Mesothelial cell of epicardium (in vitro differentiated cells): Measurements from ENCODE around the gene ADAMTS17. TPM values are rescaled to one million over a fixed set of nuclear protein-coding genes. Genes with fewer than 3 reads are reported as not detected.

Experiments used
- DNase-seq, 2 experiments: peaks; one replicate each; pipeline ENCODE4 v3.0.0; 2021; ENCODE audit warnings: low spot score in 2 of 2; ENCODE audit not compliant: unreplicated experiment in 2 of 2
- H3K27ac Mint-ChIP-seq: 2 replicates; pipeline ENCODE4 v1.8.0; 2021; ENCODE audit warnings: mixed read lengths
- H3K27me3 Mint-ChIP-seq: 2 replicates; pipeline ENCODE4 v1.8.0; 2021; ENCODE audit warnings: low read depth, mixed read lengths
- H3K36me3 Mint-ChIP-seq: 2 replicates; pipeline ENCODE4 v1.8.0; 2021; ENCODE audit warnings: mixed read lengths
- H3K4me1 Mint-ChIP-seq: 2 replicates; pipeline ENCODE4 v1.8.0; 2021; ENCODE audit warnings: mixed read lengths
- H3K4me3 Mint-ChIP-seq: 2 replicates; pipeline ENCODE4 v1.8.0; 2021; ENCODE audit warnings: mild to moderate bottlenecking, moderate library complexity, mixed read lengths
- H3K9me3 Mint-ChIP-seq: 2 replicates; pipeline ENCODE4 v1.8.0; 2021; ENCODE audit warnings: mixed read lengths
- CTCF ChIP-seq: fragments of 200-600 bp; sonication (generic); IDR thresholded peaks from one replicate; pipeline ENCODE4 v1.5.0; 2021; ENCODE audit warnings: antibody characterized with exemption; ENCODE audit not compliant: unreplicated experiment
- total RNA-seq: library from RNA; stranded (reverse); gene quantifications from 3 replicates; pipeline ENCODE4 v1.2.1, GENCODE V29; 2021

The ADAMTS17 gene
- total RNA-seq, 1 donor from 2014 or later = 39.4 TPM

GRCh38 chr15:100373120-100373896, 31.5 kb upstream of the ADAMTS17 start:
- no peak for DNase-seq
- H3K36me3 Mint-ChIP-seq = peaks cover 5% of the 10 kb centered on the region
- H3K4me3 Mint-ChIP-seq = peak overlapping the region; percentile 63
- H3K27ac Mint-ChIP-seq = no peak overlapping the region
- TF ChIP-seq CTCF = no peak
- peaks cover 11% of the 10 kb centered on the region for H3K4me1 Mint-ChIP-seq
- H3K27me3 Mint-ChIP-seq = peaks cover 51% of the 10 kb centered on the region
- H3K9me3 Mint-ChIP-seq = peaks cover 21% of the 10 kb centered on the region

GRCh38 chr15:100372739-100373119, 31.0 kb upstream of the ADAMTS17 start:
- Mint-ChIP-seq H3K9me3 (peaks cover 21% of the 10 kb centered on the region), H3K27ac (peak overlapping the region; percentile 62), H3K27me3 (peaks cover 53% of the 10 kb centered on the region), H3K4me1 (peaks cover 11% of the 10 kb centered on the region), H3K36me3 (peaks cover 5% of the 10 kb centered on the region), H3K4me3 (peak overlapping the region; percentile 63)
- no peak for DNase-seq
- TF ChIP-seq CTCF = no peak

- TF ChIP-seq CTCF = no peak
- Mint-ChIP-seq H3K4me1 (peaks cover 5% of the 10 kb centered on the region), H3K4me3 (no peak overlapping the region), H3K27ac (no peak overlapping the region), H3K36me3 (no peaks in the 10 kb centered on the region), H3K9me3 (peaks cover 37% of the 10 kb centered on the region), H3K27me3 (peaks cover 46% of the 10 kb centered on the region)
- no peak for DNase-seq
Observed at GRCh38 chr15:100355342-100355741, 13.6 kb upstream of the ADAMTS17 start.

GRCh38 chr15:100353449-100353848, 11.7 kb upstream of the ADAMTS17 start:
- Mint-ChIP-seq H3K27me3 (peaks cover 34% of the 10 kb centered on the region), H3K4me3 (no peak overlapping the region), H3K36me3 (no peaks in the 10 kb centered on the region), H3K4me1 (peaks cover 7% of the 10 kb centered on the region), H3K9me3 (peaks cover 18% of the 10 kb centered on the region), H3K27ac (no peak overlapping the region)
- TF ChIP-seq CTCF = no peak
- DNase-seq = no peak

- TF ChIP-seq CTCF = no peak
- H3K4me3 Mint-ChIP-seq = peak overlapping the region; percentile 88
- no peak for DNase-seq
- H3K36me3 Mint-ChIP-seq = no peaks in the 10 kb centered on the region
- H3K27me3 Mint-ChIP-seq = peaks cover 21% of the 10 kb centered on the region
- peaks cover 7% of the 10 kb centered on the region for H3K4me1 Mint-ChIP-seq
- peaks cover 11% of the 10 kb centered on the region for H3K9me3 Mint-ChIP-seq
- H3K27ac Mint-ChIP-seq = peak overlapping the region; percentile 91
Observed at GRCh38 chr15:100350434-100351226, 8.9 kb upstream of the ADAMTS17 start.
